Measurements from ENCODE around the gene MED7.

Gene MED7

DNA sequence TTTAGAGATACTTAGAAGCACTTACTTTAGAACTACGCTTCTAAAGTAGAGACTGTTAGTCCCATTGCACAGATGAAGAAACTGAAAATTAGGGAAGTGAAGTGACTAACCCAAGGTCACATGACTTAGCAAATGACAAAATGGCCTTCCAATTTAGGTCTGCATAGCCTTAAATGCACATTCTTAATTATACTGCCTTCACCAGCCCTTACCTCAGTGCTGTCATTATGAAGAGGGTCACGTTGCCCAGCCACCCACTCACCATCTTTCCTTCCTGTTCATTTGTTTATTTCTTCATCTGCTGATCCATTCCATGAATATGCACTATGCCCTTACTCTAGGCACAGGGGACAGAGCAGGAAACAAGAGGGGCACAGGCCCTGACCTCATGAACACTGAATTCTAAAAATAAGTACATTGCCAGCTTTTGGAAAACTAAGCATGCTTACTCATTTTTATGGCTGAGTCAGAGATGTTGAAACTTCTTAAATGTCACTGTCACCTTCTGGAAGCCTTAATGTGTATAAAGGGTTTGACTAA is 42.5 kb downstream of the MED7 start:
- no peak for DNase-seq

DNA sequence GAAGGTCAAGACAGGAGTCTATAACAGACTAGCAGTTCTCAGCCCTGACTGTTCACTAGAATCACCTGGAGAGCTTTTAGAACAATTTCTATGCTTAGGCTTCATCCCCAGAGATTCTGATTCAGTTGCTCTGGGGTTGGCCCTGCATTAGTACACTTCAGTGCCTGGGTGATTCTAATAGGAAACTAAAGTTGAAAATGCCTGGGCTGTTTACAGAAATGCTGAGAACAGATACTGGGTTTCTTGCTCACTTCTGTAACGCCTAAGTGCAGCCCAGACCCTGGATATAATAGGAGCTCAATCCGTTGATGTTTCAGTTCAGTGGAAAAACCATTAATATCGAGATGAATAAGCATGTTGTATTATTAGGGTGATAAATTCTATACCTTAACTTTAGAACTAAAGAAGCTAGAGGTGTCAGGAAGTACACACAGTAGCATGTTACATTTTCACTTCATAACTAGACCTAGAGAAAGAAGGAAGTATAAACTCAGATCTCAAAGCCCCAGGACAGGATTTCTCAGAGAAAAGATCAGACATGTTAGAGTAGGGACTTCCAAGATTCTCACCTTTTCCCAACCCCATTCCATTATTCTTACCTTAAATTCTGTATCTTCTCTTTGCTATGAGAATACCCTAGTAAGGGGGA is 54.2 kb downstream of the MED7 start:
- no peak for DNase-seq
